GM21723 (cell line): ENCODE measurements around the gene MARF1.

Experiments
- ATAC-seq: cut with Tn5 transposase; IDR thresholded peaks from one replicate; pipeline ENCODE4 v1.9.1; 2021; ENCODE audit warnings: mild to moderate bottlenecking, moderate library complexity; ENCODE audit not compliant: unreplicated experiment

Gene MARF1

GRCh38 chr16:15601212-15601879, 41.6 kb downstream of the MARF1 start:
- ATAC-seq = no peak

GRCh38 chr16:15599303-15600070, 43.5 kb downstream of the MARF1 start:
- ATAC-seq = no peak

- ATAC-seq = no peak
Observed at GRCh38 chr16:15598648-15599190, 44.2 kb downstream of the MARF1 start.

GRCh38 chr16:15597822-15598647, 44.9 kb downstream of the MARF1 start:
- ATAC-seq = no peak

DNA sequence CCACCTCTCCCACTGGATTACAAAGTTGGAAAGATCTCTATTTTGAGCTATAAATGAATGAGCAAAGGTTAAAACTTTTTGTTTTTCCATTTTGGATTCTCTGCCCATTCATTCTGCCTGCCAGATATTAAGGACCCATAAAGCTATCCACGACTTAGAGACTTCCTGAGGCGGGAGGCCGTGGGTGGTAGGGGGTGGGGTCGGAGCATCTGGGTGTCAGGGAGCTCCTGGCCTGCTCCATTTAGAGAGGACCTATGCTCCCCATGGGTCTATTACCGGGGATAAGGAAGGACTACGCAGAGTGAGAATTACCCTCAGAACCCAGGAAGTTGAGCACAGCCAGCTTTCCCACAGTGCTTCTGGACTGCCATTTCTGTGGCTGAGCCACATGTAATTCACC, 45.8 kb downstream of the MARF1 start:
- no peak for ATAC-seq

GRCh38 chr16:15594711-15595320, 48.1 kb downstream of the MARF1 start:
- no peak for ATAC-seq

DNA sequence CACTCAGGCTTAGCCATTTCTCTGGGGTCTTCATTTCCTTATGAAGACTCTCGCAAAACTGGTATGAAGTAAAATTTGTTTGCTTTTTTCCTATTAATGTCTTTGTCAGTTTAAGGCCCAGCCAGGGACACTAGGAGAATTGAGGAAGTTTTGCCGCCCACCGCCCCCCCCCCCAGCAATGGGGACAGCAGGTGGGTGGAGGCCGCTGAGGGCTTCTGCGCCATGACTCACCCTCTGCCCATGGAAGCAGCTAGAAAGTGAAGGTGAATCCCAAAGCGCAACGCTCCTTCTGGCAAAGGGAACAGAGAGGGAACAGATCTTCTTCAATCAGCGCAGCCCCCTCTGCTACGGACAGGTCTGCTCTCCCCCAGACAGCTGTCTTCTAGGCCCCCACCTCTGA, 49.7 kb downstream of the MARF1 start:
- no peak for ATAC-seq

DNA sequence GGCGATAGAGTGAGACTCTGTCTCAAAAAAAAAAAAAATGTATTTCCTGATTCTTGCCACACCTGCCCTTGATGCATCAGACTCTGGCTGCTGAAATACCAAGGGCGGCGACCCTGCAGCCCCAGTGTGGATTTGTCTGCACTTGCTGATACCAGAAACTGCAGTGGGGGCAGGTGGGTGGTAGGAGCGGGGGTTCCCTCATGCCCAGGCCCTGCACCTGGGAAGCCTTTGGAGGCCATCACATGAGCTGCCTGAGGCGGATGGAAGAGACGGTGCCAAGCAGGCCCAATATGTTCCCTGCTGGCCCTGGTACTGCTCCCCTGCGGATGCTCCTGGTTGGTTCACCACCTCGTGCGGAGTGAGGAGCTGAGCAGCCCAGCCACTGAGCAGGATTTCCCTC, 50.6 kb downstream of the MARF1 start:
- no peak for ATAC-seq

GRCh38 chr16:15587152-15587825, 55.7 kb downstream of the MARF1 start:
- no peak for ATAC-seq

- ATAC-seq = no peak
Observed at GRCh38 chr16:15586716-15587115, 56.2 kb downstream of the MARF1 start.

DNA sequence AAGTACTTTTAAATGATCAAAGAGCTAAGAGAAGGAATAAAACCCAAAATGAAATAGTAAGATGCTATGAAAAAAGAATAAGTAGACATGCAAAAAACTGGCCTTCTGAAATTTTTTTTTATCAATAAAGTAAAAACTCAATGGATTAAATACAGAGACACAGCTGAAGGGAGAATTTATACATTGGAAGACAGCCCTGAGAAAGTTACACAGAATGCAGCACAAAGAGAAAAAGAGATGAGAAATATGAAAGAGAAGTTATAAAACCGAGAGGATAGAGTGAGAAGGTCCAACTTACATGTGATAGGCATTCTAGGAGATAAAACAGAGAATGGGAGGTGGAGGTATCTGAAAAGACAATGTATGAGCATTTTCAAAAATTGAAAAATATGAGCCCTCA, 57.0 kb downstream of the MARF1 start:
- no peak for ATAC-seq

GRCh38 chr16:15583526-15583925, 59.4 kb downstream of the MARF1 start:
- no peak for ATAC-seq

GRCh38 chr16:15581127-15581815, 61.7 kb downstream of the MARF1 start:
- ATAC-seq = no peak

DNA sequence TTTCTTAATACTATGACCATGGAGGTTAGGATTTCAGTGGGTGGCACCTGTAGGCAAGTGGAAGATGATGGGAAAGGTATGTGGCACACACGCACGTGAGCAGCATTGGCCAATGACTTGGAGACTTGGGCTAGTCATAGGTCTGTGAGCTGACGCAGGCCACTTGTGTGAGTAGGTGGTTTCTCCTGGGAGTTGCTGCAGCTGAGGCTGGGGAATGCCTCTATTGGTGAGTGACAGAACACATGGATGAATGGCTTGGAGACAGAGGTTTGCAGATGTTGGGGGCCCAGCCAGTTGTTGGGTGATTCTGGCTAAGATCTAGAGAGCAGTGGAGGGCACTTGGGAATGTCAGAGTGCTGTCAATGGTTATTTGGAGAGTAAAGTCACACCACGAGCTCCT, 64.1 kb downstream of the MARF1 start:
- ATAC-seq = no peak

DNA sequence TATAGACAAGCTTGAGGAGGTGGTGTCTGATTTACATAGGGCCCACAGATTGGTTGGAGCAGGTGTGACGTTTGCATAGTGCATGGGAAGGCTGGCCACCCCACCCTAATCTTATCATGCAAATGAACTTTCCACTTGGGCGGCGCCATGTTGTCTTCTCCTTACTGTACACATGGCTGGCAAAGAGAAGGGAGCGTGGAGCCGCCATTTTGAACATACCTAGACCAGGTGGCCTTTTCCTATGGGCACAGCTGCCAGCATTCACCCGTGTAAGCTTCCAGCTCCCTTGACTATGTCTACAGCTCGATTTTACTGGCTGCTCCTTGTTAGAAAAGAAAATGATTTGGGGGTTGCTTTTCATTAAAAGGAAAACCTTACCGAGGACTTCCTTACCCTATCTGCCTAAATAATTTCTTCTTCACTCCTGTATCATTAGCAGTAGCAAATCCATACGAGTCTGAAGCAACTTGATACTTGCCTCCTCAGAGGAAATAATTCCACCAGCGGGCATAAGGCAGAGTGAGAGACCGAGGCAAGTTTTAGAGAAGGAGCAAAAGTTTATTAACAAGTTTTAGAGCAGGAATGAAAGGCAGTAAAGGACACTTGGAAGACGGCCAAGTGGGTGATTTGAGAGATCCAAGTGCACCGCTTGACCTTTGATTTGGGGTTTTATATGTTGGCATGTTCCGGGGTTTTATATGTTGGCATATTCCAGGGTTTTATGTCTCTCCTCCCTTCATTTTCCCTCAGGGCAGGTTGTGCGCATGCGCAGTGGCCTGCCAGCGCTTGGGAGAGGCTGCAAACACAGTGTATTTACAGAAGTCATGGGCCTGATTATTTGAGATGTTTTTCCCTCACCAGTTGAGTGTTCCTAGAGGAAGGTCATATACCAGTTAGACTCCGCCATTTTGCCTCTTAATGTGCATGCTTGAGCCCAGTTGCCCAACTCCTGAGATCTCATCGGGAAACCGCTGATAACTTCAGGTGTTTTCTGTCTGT, 65.7 kb downstream of the MARF1 start:
- ATAC-seq = no peak

DNA sequence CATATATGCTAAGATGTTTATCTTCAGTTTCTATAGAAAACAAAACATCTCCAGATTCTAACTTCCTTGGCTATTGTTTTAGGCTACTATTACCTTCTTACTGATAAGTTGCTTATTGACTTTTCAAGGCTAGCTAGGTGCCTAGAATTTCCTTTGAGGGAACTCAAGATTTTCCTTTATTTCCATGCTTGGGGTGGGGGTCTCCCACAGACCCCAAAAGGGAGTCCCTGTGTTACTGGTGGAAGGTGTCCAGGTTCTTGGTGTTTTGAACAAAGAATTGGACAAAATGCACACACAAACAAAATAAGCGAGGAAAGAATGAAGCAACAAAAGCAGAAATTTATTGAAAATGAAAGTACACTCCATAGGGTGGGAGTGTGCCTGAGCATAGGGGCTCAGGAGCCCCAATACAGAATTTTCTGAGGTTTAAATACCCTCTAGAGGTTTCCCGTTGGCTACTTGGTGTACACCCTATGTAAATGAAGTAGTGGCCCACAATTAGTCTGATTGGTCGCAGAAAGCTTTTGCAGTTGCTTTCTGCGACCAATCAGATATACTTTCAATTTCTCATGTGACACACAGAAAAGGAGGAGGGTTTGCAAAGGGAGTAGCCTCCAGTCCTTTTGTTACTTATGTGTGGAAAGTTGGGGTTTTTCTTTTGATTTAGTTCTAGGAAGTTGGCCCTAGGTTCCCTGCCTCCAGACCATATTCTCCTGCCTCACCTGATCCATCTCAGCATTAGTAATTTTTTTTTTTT, 67.5 kb downstream of the MARF1 start:
- no peak for ATAC-seq

GRCh38 chr16:15574614-15574948, 68.4 kb downstream of the MARF1 start:
- ATAC-seq = no peak
